Regular cardiac myocyte (primary cell): ENCODE results near the gene PIM1. TPM values are rescaled to one million over a fixed set of nuclear protein-coding genes. Genes with fewer than 3 reads are reported as not detected.

Experiments used
- total RNA-seq: library from RNA; depleted of rRNA; stranded (reverse); fragments of >200 nt; gene quantifications from 2 replicates; pipeline ENCODE4 v1.2.3, GENCODE V29; 2014

PIM1 gene
- total RNA-seq = 7.9 and 30.2 TPM in 2 replicates

GRCh38 chr6:37169496-37170272 lies at the start of gene PIM1:
PIM1 (plus strand) TSS chr6:37170152; CDS start chr6:37170576, 424 bp downstream.

Other genes with a start within 250 kb of the PIM1 start
- 0.28 and 0.38 TPM in 2 replicates for gene PI16, start 215.4 kb upstream of the PIM1 start, total RNA-seq
- 300 and 305 TPM in 2 replicates for gene MTCH1, start 184.0 kb upstream of the PIM1 start, total RNA-seq
- not detected in 2 replicates for gene FGD2, start 164.5 kb upstream of the PIM1 start, total RNA-seq
- 6.5 and 8.2 TPM in 2 replicates for gene TBC1D22B, start 87.6 kb downstream of the PIM1 start, total RNA-seq
- 1.2 and 2.5 TPM in 2 replicates for gene TMEM217, start 88.0 kb downstream of the PIM1 start, total RNA-seq
- gene RNF8, start 183.8 kb downstream of the PIM1 start, total RNA-seq = 21.9 and 27.9 TPM in 2 replicates